Measurements from ENCODE around the gene ABHD12B.
"Not testable (repeated sequence)": the region's sequence is repeated elsewhere in the genome, so short reads cannot be mapped to it uniquely, and the experiment has no call there.

ABHD12B gene

GRCh38 chr14:50937325-50937724 is 65.5 kb downstream of the ABHD12B start:
- no peak for DNase-seq (ENCODE audit: low read depth, low spot score)
- no peaks in the 10 kb centered on the region for H3K9me3 ChIP-seq (ENCODE audit: low read depth, low read length)
- H3K9ac ChIP-seq (ENCODE audit: insufficient read length): no peak overlapping the region
- no peak overlapping the region for H3K4me3 ChIP-seq
- no peak overlapping the region for H3K27ac ChIP-seq
- TF ChIP-seq EZH2 (IDR thresholded peaks at IDR 0.05) (no peak), POLR2AphosphoS5 (IDR thresholded peaks at IDR 0.05; ENCODE audit: borderline replicate concordance, low read depth, low read length) (no peak), FOXP2 (optimal IDR thresholded peaks at IDR 0.05; ENCODE audit: control extremely low read depth, extremely low read length, insufficient read depth) (no peak)
- H3K36me3 ChIP-seq (ENCODE audit: insufficient read depth, low read length): no peaks in the 10 kb centered on the region

DNA sequence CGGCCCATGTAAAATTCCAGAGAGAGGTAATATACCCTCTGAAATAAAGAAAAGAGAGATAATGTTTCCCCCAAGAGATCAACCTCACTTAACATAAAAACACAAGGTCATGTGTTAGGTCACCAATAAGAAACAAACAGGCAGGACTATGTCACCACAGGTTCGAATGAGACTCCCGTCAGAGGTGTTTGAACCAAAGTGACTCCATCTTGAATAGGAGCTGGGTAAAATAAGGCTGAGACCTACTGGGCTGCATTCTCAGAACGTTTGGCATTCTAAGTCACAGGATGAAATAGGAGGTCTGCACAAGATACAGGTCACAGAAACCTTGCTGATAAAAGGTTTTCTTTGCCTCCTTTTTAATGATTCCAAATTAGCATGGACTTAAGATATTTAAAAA is 65.9 kb downstream of the ABHD12B start:
- TF ChIP-seq FOXP2 (optimal IDR thresholded peaks at IDR 0.05; ENCODE audit: control extremely low read depth, extremely low read length, insufficient read depth) (no peak), POLR2AphosphoS5 (IDR thresholded peaks at IDR 0.05; ENCODE audit: borderline replicate concordance, low read depth, low read length) (no peak), EZH2 (IDR thresholded peaks at IDR 0.05) (no peak)
- H3K36me3 ChIP-seq (ENCODE audit: insufficient read depth, low read length): no peaks in the 10 kb centered on the region
- H3K9me3 ChIP-seq (ENCODE audit: low read depth, low read length): no peaks in the 10 kb centered on the region
- no peak for DNase-seq (ENCODE audit: low read depth, low spot score)
- no peak overlapping the region for H3K9ac ChIP-seq (ENCODE audit: insufficient read length)
- no peak overlapping the region for H3K27ac ChIP-seq
- H3K4me3 ChIP-seq: no peak overlapping the region

GRCh38 chr14:50941151-50941550 is 69.3 kb downstream of the ABHD12B start:
- no peak overlapping the region for H3K9ac ChIP-seq (ENCODE audit: insufficient read length)
- H3K4me3 ChIP-seq: no peak overlapping the region
- no peak for DNase-seq (ENCODE audit: low read depth, low spot score)
- H3K27ac ChIP-seq: no peak overlapping the region
- H3K9me3 ChIP-seq (ENCODE audit: low read depth, low read length): no peaks in the 10 kb centered on the region
- TF ChIP-seq FOXP2 (optimal IDR thresholded peaks at IDR 0.05; ENCODE audit: control extremely low read depth, extremely low read length, insufficient read depth) (no peak), POLR2AphosphoS5 (IDR thresholded peaks at IDR 0.05; ENCODE audit: borderline replicate concordance, low read depth, low read length) (no peak), EZH2 (IDR thresholded peaks at IDR 0.05) (no peak)
- H3K36me3 ChIP-seq (ENCODE audit: insufficient read depth, low read length): no peaks in the 10 kb centered on the region

DNA sequence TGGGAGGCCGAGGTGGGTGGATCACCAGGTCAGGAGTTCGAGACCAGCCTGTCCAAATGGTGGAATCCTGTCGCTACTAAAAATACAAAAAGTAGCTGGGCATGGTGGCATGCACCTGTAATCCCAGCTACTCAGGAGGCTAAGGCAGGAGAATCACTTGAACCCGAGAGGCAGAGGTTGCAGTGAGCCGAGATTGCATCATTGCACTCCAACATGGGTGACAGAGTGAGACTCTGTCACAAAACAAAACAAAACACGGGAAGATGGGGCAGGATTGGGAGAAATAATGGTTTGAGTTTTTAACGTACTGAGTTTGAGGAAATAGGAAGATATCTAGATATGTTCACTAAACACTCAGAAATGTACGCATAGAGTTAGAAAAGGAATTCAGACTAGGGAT is 69.8 kb downstream of the ABHD12B start:
- not testable (repeated sequence) for H3K4me3 ChIP-seq; H3K9me3 ChIP-seq (ENCODE audit: low read depth, low read length); H3K9ac ChIP-seq (ENCODE audit: insufficient read length); H3K27ac ChIP-seq; H3K36me3 ChIP-seq (ENCODE audit: insufficient read depth, low read length); DNase-seq (ENCODE audit: low read depth, low spot score)

GRCh38 chr14:50943261-50943942 is 71.5 kb downstream of the ABHD12B start:
- Histone ChIP-seq H3K9ac (ENCODE audit: insufficient read length) (no peak overlapping the region), H3K27ac (no peak overlapping the region), H3K4me3 (peak overlapping the region; percentile 90), H3K9me3 (ENCODE audit: low read depth, low read length) (no peaks in the 10 kb centered on the region), H3K36me3 (ENCODE audit: insufficient read depth, low read length) (no peaks in the 10 kb centered on the region)
- no peak for DNase-seq (ENCODE audit: low read depth, low spot score)
- TF ChIP-seq POLR2AphosphoS5 (IDR thresholded peaks at IDR 0.05; ENCODE audit: borderline replicate concordance, low read depth, low read length) (no peak), FOXP2 (optimal IDR thresholded peaks at IDR 0.05; ENCODE audit: control extremely low read depth, extremely low read length, insufficient read depth) (no peak), EZH2 (IDR thresholded peaks at IDR 0.05) (no peak)

DNA sequence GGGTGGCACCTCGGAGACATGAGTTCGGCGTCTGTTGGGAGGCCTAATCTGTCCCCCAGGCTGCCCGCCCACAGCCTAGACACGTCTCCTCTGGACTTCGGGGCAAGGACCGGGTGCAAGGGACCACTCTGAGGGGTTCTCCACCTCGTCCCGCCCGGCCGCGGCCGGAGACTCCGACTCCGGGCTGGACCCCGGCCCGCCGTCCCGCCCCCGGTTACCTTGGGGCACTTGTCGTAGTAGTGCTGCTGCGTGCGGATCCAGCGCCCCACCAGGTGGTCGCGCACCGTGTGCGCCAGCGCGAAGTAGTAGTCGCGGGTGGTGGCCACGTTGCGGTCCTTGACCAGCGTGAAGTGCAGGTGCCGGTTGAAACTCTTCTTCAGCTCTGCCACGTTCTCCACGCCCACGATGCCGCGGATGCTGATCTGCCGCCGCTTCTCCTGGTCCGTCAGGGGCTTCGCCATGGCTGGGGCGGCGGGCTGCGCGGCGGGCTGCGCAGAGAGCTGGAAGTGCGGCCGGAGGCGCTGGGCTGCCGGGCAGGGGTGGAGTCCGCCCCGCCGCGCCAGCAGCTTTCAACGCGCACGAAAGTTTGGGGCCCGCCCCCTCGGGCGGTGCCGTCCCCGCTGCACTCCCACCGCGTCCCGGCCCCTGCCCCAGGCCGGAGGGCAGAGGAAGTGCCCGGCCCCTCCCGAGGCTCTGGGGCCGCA is 72.2 kb downstream of the ABHD12B start, which contains the start of gene PYGL:
TSS of gene PYGL (minus strand) at position 541 of the 704 bp plus-strand sequence. CDS start at position 461, 80 bp downstream.
- H3K4me3 ChIP-seq: peak within 1 kb of the TSS; percentile 90
- H3K9me3 ChIP-seq (ENCODE audit: low read depth, low read length): no peaks in the 10 kb centered on the region
- DNase-seq (ENCODE audit: low read depth, low spot score): no peak
- H3K27ac ChIP-seq: no peak within 1 kb of the TSS
- H3K36me3 ChIP-seq (ENCODE audit: insufficient read depth, low read length): no peaks in the 10 kb centered on the region
- TF ChIP-seq FOXP2 (optimal IDR thresholded peaks at IDR 0.05; ENCODE audit: control extremely low read depth, extremely low read length, insufficient read depth): no peak
- TF ChIP-seq POLR2AphosphoS5 (IDR thresholded peaks at IDR 0.05; ENCODE audit: borderline replicate concordance, low read depth, low read length): no peak; the same call in 1 of the 2 replicates
- TF ChIP-seq EZH2 (IDR thresholded peaks at IDR 0.05): no peak
- peak within 1 kb of the TSS; percentile 72 for H3K9ac ChIP-seq (ENCODE audit: insufficient read length)

- Histone ChIP-seq H3K36me3 (ENCODE audit: insufficient read depth, low read length) (no peaks in the 10 kb centered on the region), H3K9me3 (ENCODE audit: low read depth, low read length) (no peaks in the 10 kb centered on the region), H3K4me3 (peak overlapping the region; percentile 90), H3K9ac (ENCODE audit: insufficient read length) (peak overlapping the region; percentile 72), H3K27ac (no peak overlapping the region)
- DNase-seq (ENCODE audit: low read depth, low spot score): no peak
- TF ChIP-seq EZH2 (IDR thresholded peaks at IDR 0.05) (no peak), POLR2AphosphoS5 (IDR thresholded peaks at IDR 0.05; ENCODE audit: borderline replicate concordance, low read depth, low read length) (no peak), FOXP2 (optimal IDR thresholded peaks at IDR 0.05; ENCODE audit: control extremely low read depth, extremely low read length, insufficient read depth) (no peak)
Observed at GRCh38 chr14:50944647-50945413, 73.0 kb downstream of the ABHD12B start.

GRCh38 chr14:50946234-50946935 is 74.5 kb downstream of the ABHD12B start:
- Histone ChIP-seq H3K9ac (ENCODE audit: insufficient read length) (no peak overlapping the region), H3K4me3 (no peak overlapping the region), H3K9me3 (ENCODE audit: low read depth, low read length) (no peaks in the 10 kb centered on the region), H3K27ac (no peak overlapping the region), H3K36me3 (ENCODE audit: insufficient read depth, low read length) (no peaks in the 10 kb centered on the region)
- no peak for TF ChIP-seq EZH2 (IDR thresholded peaks at IDR 0.05)
- no peak for TF ChIP-seq FOXP2 (optimal IDR thresholded peaks at IDR 0.05; ENCODE audit: control extremely low read depth, extremely low read length, insufficient read depth)
- TF ChIP-seq POLR2AphosphoS5 (IDR thresholded peaks at IDR 0.05; ENCODE audit: borderline replicate concordance, low read depth, low read length): no peak
- DNase-seq (ENCODE audit: low read depth, low spot score): no peak

Data from SK-N-MC (cell line).